Stimulated activated CD4-positive, alpha-beta T cell treated with anti-CD3 and anti-CD28 coated beads, Interleukin-2, amount 100 ng/mL, for 48 hours (primary cell): ENCODE data around the gene NOBOX.
"Not testable (repeated sequence)": the region's sequence is repeated elsewhere in the genome, so short reads cannot be mapped to it uniquely, and the experiment has no call there.

Experiments used
- DNase-seq, 2 donors: peaks; one replicate each; pipeline ENCODE4 v3.0.0-alpha.2; 2020

Gene NOBOX

DNA sequence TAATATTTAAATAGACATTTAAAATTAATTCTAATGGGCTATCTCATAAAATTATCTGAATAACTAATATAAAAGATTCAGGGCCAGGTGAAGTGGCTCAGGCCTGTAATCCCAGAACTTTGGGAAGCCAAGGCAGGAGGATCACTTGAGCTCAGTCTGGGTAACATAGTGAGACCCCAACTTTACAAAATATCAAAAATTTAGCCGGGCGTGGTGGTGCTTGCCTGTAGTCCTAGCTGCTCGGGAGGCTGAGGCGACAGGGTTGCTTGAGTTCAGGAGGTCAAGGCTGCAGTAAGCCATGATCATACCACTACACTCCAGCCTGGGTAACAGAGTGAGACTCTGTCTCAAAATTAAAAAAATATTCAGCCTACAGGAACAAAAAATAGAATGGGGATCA is 12.5 kb downstream of the NOBOX start:
- no peak for DNase-seq

DNA sequence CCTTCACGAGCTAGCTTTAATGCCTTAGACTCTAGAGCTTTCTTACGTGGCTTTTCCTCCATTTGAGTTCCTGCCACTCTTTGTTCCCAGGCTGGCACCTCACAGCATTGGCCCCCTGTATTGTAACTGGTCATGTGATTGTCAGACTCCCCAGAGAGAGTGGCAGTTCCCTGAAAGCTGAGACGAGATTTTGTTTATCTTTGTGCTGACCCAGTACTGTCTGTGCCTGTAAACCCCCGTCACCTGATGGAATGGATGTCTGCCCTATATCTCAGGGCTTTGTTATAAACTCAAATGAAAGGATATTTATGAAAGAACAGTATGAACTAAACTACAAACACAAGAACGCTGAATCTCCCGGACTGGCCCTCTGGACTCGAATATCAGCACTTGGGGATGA is 13.0 kb downstream of the NOBOX start:
- DNase-seq, result no peak

DNA sequence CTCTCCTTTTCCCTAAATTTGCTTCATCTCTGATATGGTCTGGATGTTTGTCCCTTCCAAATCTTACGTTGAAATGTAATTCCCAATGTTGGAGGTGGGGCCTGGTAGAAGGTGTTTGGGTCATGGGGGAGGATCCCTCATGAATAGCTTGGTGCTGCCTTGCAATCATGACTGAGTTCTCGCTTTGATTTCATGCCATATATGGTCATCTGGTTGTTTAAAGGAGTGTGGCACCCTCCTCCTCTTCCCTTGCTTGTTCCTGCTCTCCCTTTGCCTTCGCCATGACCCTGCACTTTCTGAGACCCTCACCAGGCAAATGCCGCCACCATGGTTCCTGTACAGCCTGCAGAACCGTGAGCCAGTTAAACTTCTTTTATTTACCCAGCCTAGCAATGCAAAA is 14.5 kb downstream of the NOBOX start:
- DNase-seq, result no peak

DNA sequence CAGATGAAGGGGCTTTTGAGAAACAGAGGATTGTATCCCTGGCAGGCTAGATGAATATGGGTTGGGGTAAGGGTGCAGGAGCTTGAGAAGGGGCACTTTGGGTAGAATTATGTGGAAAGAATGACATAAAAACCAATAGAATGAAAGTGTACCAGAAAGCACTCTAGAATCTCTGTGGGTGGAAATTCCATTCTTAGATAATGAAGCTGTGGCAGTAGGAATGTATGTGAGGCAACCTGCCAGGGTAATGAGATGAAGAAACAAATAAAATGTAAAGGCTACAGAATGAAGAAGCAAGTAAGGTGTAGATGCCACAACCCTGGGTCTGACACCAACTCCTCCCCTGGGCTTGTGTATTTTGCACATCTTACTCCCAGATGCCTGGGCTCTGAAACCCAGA is 16.8 kb downstream of the NOBOX start:
- DNase-seq, result no peak

DNA sequence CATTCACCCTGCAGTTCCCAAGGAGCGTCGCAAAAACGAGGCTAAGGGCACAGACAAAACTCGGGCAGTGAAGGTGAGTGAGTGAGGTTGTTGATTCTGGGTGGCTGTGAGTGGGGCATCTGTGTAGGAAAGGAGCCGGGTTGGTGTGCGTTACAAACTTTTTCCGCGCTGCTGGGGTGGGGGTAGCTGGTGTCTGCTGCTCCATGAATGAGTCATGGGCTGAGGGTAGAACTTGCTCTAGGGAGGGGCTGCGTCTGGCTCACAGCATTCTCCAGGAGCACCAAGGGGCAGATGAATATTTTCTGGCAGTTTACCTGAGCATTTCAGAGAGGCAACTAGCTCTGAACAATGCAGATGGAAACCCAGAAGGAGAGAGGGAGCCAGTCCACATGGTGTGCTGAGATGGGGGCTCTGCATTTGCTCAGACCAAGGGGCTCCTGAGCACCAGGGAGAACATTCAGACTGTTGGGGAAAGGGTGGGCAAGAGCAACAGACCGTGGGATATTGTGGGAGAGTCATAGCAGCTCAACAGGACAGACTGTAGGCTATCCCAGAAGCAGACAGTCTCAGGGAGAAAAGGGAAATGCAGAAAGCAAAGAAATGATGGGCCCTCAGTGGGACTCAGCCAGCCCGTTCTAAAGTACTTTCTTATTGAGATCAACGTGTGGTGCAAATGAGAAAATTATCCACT is 18.8 kb downstream of the NOBOX start:
- peak; percentile 31 to 35 for DNase-seq

DNA sequence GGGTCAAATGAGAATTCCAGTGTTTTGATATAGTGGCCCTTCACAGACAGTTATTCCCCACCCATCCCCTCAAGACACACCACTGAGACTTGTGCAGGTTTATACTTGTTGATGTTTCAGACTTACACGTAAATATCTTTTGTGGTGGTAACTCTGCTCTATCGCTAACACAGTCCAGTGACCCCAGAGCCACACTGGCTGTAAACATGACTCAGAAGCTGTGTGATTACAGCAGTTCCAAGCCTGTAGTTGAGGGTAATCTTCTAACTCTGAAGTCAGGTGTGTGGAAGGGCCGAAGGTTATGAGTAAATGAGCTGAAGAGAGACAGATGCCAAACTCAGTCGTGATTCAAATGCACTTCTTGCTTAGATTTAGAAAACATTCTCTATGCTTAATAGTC is 19.4 kb downstream of the NOBOX start:
- DNase-seq, result no peak

DNA sequence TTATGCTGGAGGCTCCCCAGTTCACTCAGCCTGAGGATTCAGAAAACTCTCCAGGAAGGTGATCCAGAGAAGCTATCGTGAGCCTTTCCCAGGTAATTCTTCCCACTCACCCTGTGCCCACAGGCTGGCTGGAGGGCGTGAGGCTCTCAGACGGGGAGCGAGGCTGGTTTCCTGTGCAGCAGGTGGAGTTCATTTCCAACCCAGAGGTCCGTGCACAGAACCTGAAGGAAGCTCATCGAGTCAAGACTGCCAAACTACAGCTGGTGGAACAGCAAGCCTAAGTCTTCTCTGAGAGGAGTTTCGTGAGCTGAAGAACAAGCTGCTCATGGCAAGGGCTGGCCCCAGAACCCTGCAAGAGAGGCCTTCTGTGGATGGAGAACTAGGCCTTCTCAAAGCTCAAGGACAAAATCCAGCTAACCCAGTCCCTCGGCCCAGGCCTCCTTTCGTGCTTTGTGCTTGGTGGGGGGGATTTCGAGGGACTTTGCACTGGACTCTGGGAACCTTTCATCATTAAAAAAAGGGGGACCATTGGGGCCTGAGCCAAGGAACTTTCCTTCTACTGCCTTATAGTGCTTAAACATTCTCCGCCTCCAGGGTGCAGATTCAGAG is 23.6 kb downstream of the NOBOX start:
- no peak for DNase-seq

DNA sequence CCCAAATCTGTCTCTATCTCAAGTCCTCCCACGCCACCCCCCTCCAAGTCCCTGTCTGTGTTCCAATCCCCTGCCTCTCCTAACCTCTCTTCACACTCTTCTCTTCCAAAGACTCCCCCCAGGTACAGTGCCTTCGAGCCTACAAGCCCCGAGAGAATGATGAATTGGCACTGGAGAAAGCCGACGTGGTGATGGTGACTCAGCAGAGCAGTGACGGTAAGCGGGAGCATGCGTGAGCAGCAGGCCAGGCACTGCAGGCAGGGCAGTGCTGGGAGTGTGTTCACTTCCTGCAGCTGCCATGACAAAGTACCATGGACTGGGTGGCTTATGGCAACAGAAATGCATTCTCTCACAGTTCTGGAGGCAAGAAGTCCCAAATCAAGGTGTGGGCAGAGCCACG is 24.8 kb downstream of the NOBOX start:
- no peak for DNase-seq

DNA sequence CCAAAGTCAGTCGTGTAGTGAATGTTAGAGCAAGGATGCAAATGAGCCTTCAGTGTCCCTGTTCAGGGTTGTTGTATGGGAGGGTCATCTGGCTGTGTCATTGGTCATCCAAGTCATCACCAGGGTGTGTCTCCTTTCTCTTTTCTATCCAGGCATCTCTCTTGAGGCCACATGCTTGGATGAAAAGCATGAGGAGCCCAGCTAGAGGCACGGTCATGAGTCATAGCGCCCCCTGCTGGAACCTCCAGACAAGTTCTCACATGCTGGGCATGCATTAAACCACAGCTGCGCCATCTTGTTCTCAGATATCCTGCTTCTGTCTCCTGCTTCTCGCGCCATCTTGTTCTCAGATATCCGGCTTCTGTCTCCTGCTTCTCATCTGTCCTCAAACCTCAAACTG is 34.3 kb downstream of the NOBOX start:
- not testable (repeated sequence) for DNase-seq

DNA sequence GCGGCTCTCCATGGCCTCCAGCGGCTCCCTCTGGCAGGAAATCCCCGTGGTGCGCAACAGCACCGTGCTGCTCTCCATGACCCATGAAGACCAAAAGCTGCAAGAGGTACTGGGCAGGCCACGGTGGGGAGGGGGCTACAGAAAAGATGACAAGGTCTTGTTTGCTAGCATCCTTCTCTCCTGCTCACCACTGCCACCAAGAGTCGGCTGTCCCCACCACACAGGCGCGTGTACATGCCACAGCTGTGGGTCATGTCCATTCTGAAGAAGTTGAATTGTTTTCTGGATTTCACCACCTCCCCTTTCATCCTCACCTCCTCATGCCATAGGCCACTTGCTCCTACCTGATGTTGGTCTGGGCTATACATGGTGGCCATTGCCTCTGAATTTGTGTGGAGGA is 36.2 kb downstream of the NOBOX start:
- DNase-seq, result not testable (repeated sequence)

DNA sequence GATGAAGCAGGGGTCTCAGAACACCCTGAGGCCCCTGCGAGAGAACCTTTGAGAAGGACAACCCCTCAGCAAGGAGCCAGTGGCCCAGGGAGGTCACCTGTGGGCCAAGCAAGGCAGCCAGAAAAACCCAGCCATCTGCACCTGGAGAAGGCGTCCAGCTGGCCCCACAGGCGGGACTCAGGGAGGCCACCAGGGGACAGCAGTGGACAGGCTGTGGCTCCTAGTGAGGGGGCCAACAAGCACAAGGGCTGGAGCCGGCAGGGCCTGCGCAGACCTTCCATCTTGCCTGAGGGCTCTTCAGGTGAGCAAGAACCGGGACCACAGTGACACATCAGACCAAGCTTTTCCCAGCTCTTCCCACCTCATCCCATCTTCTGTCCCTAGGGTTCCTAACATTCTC is 38.0 kb downstream of the NOBOX start:
- not testable (repeated sequence) for DNase-seq

DNA sequence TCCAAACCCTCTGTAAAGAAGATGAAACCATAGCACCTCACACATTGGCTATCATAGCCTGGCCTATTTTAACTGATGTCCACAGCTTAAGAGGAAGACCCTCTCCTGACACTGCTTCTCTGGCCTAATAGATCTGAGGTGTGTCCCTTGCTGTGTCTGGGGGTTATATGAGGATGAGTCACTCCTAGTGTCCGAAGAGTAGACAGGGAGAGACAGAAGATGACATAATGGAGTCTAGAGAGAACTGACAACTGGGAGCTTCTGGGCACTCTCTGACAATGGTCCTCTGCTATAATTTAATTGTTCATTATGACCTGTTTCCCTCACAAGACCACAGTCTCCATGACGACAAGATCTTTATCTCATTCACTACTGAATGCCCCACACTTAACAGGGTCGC is 41.4 kb downstream of the NOBOX start:
- not testable (repeated sequence) for DNase-seq

DNA sequence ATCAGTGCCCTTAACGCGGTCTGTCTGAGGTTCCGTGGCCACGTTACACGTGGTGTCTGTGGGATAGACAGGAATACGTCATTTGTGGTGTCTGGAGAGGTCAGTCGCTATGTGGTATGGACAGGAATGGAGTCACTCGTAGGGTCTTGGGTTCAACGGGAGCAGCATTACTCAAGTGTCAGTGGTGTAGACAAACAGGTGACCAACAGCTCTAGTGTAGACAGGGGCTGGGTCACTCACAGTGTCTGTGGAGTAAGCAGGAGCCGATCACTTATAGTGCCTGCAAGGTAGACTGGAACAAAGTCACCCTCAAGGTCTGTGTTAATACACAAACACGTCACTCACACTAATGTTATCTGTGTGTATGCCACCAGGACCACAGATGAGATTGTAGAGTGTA is 46.6 kb downstream of the NOBOX start:
- DNase-seq, result not testable (repeated sequence)

DNA sequence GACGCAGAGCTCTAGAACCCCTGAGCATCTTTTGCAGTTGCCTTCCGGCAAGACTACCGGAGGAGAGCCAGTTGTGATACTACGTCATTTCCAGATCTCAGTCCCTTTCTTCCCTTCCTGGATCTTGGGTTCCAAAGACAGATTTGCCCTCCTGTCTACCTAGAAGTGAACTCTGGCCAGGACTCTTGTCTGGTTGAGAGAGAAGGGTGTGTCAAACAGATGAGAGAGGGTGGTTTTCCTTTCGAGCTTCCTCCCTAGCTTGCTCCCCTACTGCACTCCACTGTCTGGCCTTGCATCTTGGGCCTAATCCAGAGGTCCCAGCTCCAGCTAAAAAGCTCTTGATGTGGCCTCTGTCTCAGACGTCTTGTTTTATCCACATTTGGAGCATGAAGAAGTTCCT is 47.3 kb downstream of the NOBOX start:
- DNase-seq, result not testable (repeated sequence)

DNA sequence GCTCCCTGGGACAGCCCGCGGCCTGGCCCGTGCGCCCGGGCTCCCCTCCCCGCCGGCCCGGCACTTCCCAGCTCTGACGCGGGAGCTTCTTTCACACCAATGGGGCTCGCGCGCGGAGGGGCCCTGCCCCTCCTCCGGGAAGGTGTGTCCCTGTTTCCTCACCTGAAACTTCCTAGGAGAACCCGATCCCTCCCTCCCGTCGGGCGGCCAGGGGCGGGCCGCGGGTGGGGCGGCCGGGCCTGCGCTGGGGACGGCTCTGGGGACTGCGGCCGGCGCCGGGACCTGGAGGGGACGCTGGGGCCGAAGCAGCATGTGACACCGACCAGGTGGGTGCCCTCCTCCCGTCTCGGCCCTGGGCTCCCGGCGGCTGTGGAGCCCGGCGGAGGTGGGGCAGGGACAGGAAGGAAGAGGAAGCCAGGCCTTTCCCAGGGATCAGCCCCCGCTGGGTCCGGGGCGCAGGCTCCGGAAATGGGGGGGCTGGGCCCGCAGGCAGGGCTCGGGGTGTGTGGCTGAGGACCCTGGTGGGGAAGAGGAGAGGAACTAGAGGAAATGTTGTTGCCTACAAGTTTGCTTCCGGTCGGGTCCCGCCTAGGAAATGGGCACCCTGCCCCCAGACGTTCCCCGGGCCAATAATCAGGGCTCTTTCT is 48.2 kb downstream of the NOBOX start, which contains the start of gene ARHGEF5:
Gene ARHGEF5, plus strand, starts transcription at position 227 of the 647 bp plus-strand sequence. CDS start 7,268 bp downstream, outside the sequence.
- DNase-seq, result not testable (repeated sequence)

DNA sequence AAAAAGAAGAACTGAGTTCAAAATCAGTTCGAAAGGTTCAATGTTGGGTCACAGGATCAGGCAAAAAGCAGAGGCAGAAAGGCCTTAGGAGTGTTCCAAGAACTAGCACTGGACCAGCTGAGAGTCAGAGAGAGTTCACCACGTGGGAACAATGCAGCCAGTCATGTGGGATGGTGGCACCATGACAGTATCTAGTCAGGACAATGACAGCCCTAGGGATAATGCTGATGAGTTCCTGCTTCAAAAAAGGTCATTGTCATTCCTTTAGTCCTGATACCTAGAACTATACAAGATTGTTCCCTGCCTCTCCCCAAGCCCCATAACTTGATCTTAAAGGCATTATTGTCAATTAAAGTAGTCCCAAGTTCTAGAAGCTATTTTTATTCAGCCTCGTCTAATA is 51.8 kb downstream of the NOBOX start:
- DNase-seq, result not testable (repeated sequence)

DNA sequence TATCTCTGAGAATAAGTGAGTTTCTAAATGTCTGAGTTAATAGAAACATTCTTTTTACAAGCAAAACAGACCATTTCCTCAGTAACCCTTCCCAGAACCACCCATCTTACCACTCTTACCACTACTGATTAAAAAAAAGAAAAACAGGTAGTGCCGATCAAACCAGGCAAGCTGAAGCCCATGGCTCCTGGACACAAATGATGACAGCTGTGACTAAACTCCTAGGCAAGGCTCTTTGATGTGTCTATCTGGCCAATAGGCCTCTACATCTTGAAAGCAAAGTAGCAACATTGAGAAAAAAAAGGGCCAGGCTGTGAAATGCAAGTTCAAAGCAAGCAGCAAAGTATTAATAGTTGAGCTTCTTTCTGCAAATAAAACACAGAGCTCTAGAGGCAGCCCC is 54.9 kb downstream of the NOBOX start:
- not testable (repeated sequence) for DNase-seq
